HepG2 (cell line): Measurements from ENCODE around the gene CEP63.

ENCODE experiments used
- MYC ChIP-seq: sonication (generic); formaldehyde crosslinking; IDR thresholded peaks from 2 replicates; pipeline ENCODE4 v1.9.0; 2021; ENCODE audit warnings: missing genetic modification reagents, borderline replicate concordance
- NR1H2 ChIP-seq: sonication (generic); formaldehyde crosslinking; IDR thresholded peaks from 2 replicates; pipeline ENCODE4 v1.8.1; 2022; ENCODE audit warnings: low read depth, missing genetic modification reagents, borderline replicate concordance
- NR3C1 ChIP-seq: sonication (generic); formaldehyde crosslinking; IDR thresholded peaks from 2 replicates; pipeline ENCODE4 v1.4.0; 2020; ENCODE audit warnings: missing genetic modification reagents
- SMC3 ChIP-seq: IDR thresholded peaks from 2 replicates; pipeline ENCODE4 v1.6.1; 2011; ENCODE audit warnings: low read length, improper control_type of control experiment
- ZNF468 ChIP-seq: sonication (generic); formaldehyde crosslinking; IDR thresholded peaks from 2 replicates; pipeline ENCODE4 v1.8.0; 2022; ENCODE audit warnings: mild to moderate bottlenecking, moderate library complexity, missing genetic modification reagents
- ZNF800 ChIP-seq: sonication (generic); formaldehyde crosslinking; IDR thresholded peaks from 2 replicates; pipeline ENCODE4 v1.4.0; 2020; ENCODE audit warnings: missing genetic modification reagents
- TF ChIP-seq, protein P1 (sequence below): sonication (generic); formaldehyde crosslinking; IDR thresholded peaks from 2 replicates; pipeline ENCODE4 v1.5.0; 2020; ENCODE audit warnings: mild to moderate bottlenecking, missing genetic modification reagents

DNA sequence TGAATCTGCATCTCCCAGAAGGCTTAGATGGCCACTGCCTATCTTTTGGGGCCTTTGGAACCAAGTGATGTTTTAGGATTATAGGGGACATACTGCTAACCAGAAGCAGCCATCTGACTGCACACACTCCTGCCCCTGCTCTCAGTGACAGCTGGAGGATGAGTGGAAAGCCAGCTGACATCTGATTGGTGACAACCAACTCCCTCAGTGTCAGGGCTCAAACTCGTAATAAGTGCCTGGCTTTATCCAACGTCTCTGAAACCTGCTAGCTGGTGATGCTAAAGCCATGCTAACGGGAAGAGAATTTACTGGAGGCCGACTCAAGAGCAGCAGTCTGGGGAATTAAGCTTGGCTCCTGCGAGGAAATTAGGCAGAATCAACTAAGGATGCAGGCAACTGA, 129.9 kb downstream of the CEP63 start:
- TF ChIP-seq ZNF800 (CRISPR knock-in tag) (no peak), NR3C1 (CRISPR knock-in tag) (no peak), NR1H2 (no peak), MYC (CRISPR knock-in tag) (no peak), SMC3 (no peak), ZNF468 (no peak)
- TF ChIP-seq, protein P1, sequence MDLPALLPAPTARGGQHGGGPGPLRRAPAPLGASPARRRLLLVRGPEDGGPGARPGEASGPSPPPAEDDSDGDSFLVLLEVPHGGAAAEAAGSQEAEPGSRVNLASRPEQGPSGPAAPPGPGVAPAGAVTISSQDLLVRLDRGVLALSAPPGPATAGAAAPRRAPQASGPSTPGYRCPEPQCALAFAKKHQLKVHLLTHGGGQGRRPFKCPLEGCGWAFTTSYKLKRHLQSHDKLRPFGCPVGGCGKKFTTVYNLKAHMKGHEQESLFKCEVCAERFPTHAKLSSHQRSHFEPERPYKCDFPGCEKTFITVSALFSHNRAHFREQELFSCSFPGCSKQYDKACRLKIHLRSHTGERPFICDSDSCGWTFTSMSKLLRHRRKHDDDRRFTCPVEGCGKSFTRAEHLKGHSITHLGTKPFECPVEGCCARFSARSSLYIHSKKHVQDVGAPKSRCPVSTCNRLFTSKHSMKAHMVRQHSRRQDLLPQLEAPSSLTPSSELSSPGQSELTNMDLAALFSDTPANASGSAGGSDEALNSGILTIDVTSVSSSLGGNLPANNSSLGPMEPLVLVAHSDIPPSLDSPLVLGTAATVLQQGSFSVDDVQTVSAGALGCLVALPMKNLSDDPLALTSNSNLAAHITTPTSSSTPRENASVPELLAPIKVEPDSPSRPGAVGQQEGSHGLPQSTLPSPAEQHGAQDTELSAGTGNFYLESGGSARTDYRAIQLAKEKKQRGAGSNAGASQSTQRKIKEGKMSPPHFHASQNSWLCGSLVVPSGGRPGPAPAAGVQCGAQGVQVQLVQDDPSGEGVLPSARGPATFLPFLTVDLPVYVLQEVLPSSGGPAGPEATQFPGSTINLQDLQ (CRISPR knock-in tag) = no peak
